ENCODE results near the gene ADAMTSL1.

The ADAMTSL1 gene

DNA sequence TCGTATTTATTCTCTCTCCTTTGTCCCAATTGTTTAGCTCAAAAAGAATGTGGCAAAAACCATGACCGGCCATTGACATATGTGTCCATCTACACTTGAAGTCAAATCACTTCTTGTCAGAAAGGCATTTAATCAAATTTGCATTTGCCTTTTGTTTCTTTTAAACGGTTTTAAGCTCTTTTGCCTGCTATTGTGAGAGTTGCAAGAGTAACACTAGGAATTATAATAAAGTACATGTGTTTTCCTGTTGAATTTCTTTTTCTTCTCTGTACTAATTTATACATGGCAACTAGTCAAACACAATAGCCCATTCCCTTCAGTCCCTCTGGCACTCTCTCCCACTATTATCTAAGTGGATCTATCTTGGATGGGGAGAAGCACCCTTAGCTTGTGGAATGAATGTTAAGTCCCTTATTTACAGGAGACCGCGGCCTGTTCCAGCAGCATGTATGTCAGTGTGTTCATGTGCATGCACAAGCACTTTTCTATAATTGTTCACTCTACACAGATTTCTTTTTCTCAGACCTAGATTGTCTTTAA is 3.2 kb downstream of the ADAMTSL1 start:
- TF ChIP-seq, protein P1, sequence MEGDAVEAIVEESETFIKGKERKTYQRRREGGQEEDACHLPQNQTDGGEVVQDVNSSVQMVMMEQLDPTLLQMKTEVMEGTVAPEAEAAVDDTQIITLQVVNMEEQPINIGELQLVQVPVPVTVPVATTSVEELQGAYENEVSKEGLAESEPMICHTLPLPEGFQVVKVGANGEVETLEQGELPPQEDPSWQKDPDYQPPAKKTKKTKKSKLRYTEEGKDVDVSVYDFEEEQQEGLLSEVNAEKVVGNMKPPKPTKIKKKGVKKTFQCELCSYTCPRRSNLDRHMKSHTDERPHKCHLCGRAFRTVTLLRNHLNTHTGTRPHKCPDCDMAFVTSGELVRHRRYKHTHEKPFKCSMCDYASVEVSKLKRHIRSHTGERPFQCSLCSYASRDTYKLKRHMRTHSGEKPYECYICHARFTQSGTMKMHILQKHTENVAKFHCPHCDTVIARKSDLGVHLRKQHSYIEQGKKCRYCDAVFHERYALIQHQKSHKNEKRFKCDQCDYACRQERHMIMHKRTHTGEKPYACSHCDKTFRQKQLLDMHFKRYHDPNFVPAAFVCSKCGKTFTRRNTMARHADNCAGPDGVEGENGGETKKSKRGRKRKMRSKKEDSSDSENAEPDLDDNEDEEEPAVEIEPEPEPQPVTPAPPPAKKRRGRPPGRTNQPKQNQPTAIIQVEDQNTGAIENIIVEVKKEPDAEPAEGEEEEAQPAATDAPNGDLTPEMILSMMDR (IDR thresholded peaks at IDR 0.05; ENCODE audit: extremely low read depth, insufficient read depth, missing control alignments): no peak
- DNase-seq (ENCODE audit: low spot score): no peak
- in situ Hi-C loops (cut with MboI; ENCODE audit: low pct_unique_long_range_greater_than_20kb, low sequenced_read_pairs, unreplicated experiment): no loop called here

DNA sequence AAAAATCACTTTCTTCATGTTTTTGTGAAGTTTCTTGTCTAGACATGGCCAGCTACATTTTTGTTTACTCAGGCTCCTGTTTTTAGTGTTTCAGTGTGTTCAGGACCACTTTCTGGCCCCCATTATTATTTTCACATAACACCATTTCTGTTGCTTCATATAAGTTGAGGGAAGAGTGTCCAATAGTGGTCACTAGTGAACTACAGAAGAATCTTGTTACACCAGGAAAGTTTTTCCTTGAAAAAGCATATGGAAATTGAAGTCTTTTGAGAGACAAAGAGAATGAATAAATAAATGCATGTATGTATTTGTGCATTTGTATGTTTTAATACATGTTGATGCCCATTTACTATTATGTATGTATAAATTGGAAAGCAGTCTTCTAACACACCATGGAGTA is 3.8 kb downstream of the ADAMTSL1 start:
- in situ Hi-C loops (cut with MboI; ENCODE audit: low pct_unique_long_range_greater_than_20kb, low sequenced_read_pairs, unreplicated experiment): no loop called here
- TF ChIP-seq, protein P1 (IDR thresholded peaks at IDR 0.05; ENCODE audit: extremely low read depth, insufficient read depth, missing control alignments): no peak
- DNase-seq (ENCODE audit: low spot score): no peak

DNA sequence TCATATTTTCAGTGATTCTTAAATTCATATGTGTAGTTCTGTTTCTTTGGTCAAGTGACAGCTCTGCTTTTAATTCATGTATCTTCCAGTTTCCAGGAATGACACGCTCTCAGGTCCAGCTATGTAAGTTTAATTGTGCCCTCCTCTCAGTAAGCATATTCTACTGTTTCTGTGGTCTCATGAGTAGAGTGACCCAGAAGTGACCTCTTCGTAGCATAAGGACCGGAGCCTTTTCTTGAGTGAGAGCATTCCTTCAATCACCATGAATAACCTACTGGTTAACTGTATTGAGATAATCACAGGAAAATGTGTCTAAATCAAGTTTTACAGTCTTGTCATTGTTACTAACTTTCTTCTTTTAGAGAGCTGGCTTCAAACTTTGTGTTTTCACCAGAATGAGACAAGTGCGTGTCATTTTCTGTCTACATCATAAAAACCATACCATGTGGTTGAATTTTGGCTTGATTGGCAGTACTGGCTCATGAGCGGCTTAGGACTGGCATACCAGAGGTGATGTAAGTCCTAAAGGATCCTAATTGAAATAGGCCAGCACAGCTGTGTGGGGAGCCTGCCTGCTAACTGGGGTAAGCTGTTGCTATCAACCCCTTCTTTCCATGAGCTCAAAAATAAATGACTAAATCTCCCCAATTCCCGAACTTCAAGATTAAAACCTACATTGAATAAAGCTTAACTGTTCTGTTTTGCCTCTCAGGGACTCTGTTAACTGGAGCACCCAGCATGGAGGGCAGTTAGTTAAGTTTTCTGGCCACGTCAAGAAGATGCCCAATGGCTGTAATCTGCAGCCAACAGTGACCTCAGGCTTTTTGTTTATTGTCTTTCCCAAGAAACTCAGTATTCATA is 4.8 kb downstream of the ADAMTSL1 start:
- in situ Hi-C loops (cut with MboI; ENCODE audit: low pct_unique_long_range_greater_than_20kb, low sequenced_read_pairs, unreplicated experiment): no loop called here
- TF ChIP-seq, protein P1 (IDR thresholded peaks at IDR 0.05; ENCODE audit: extremely low read depth, insufficient read depth, missing control alignments): no peak
- DNase-seq (ENCODE audit: low spot score): no peak

DNA sequence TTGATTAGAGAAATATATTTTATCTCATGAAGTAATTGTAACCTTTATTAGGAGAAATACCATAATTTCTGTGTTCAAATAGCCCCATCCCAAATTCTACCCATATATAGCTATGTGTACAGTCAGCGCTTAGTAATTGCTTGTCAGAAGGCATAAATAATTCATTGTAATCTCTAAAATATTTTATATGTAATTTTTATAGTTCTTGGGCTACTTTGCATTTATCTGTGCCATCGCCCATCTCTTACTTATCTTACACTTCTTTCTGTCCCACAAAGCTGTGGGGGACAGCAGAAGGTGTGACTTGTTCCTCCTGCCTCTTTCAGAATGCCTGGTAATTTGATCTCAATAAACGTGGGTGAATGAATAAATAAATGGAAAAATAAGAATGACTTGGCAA is 5.5 kb downstream of the ADAMTSL1 start:
- in situ Hi-C loops (cut with MboI; ENCODE audit: low pct_unique_long_range_greater_than_20kb, low sequenced_read_pairs, unreplicated experiment): no loop called here
- TF ChIP-seq, protein P1 (IDR thresholded peaks at IDR 0.05; ENCODE audit: extremely low read depth, insufficient read depth, missing control alignments): no peak
- no peak for DNase-seq (ENCODE audit: low spot score)

DNA sequence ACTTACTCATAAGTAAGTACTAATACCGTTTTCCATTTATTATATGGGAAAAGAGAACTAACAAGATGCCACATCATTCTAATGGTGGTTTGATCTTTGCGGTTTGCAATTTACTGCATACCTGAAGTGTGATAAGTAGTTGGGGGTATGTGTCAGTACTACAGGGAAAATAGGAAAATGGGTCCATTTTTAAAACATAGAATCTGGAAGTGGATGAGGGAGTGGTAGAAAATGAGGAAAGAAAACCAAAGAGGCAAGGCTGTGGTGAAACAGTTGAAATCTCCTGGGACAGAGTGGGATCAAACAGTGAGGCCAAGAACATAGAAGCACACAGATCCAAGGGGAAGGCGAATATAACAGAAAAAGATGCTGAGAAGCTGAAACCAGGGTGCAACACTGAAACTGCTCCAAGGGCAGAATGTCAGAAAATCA is 6.7 kb downstream of the ADAMTSL1 start:
- no peak for DNase-seq (ENCODE audit: low spot score)
- TF ChIP-seq, protein P1 (IDR thresholded peaks at IDR 0.05; ENCODE audit: extremely low read depth, insufficient read depth, missing control alignments): no peak
- in situ Hi-C loops (cut with MboI; ENCODE audit: low pct_unique_long_range_greater_than_20kb, low sequenced_read_pairs, unreplicated experiment): no loop called here

DNA sequence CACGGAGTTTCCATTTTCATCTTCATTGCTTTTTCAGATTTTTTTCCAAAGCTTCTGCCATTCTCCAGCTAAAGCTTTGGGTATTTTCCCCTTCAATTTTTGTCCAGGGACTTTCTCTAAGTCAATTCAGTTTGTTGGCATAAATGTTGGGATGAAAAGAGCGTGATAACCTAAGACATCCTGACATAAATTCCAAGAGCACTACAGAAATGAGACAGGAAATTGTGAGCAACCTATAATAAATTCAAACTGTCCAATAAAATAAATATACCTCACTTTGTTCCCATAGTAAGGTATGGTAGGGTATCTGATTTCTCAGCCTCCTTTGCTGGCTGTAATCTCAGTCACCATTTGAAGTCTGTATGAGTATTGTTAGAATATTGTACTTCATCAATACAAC is 8.4 kb downstream of the ADAMTSL1 start:
- TF ChIP-seq, protein P1 (IDR thresholded peaks at IDR 0.05; ENCODE audit: extremely low read depth, insufficient read depth, missing control alignments): no peak
- in situ Hi-C loops (cut with MboI; ENCODE audit: low pct_unique_long_range_greater_than_20kb, low sequenced_read_pairs, unreplicated experiment): no loop called here
- DNase-seq (ENCODE audit: low spot score): no peak
